HG02938 (cell line): ENCODE results near the gene ZDHHC1.
"Not testable (repeated sequence)": the region's sequence is repeated elsewhere in the genome, so short reads cannot be mapped to it uniquely, and the experiment has no call there.

Source experiments
- ATAC-seq: cut with Tn5 transposase; IDR thresholded peaks from one replicate; pipeline ENCODE4 v1.9.1; 2021; ENCODE audit warnings: mild to moderate bottlenecking, moderate library complexity; ENCODE audit not compliant: unreplicated experiment

Gene ZDHHC1

DNA sequence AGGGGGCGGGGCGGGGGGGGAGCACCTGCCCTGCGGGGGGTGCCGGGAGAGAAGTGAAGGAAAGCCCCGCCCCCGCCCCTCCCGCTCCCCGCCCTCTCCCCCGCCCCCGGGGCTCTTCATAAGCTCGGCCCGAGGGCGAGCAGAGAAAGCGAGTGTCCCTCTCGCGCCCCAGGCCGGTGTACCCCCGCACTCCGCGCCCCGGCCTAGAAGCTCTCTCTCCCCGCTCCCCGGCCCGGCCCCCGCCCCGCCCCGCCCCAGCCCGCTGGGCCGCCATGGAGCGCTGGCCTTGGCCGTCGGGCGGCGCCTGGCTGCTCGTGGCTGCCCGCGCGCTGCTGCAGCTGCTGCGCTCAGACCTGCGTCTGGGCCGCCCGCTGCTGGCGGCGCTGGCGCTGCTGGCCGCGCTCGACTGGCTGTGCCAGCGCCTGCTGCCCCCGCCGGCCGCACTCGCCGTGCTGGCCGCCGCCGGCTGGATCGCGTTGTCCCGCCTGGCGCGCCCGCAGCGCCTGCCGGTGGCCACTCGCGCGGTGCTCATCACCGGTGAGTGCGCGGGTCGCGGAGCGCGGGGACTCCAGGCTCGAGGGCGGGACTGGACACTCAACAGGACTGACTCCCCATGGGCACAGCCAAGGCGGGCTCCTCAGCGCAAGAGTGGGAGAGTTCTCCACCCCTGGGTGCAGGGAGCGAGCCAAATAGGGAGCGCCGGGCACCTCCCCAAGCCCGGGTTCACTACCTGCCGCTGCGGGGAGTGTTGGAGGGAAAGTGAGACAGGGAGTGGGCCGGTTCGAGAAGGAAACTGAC, 14.9 kb upstream of the ZDHHC1 start, which contains the start of gene HSD11B2:
Gene HSD11B2, plus strand, starts transcription at position 145 of the 798 bp plus-strand sequence. Its CDS starts 128 bp downstream, at position 273.
- ATAC-seq = no peak

- ATAC-seq = no peak
These were observed 14.3 kb upstream of the ZDHHC1 start for GRCh38 chr16:67430504-67430976.

GRCh38 chr16:67429799-67430503, 13.7 kb upstream of the ZDHHC1 start:
- ATAC-seq = no peak

GRCh38 chr16:67429053-67429798, 12.9 kb upstream of the ZDHHC1 start:
- no peak for ATAC-seq

GRCh38 chr16:67428146-67428731, 12.0 kb upstream of the ZDHHC1 start:
- no peak for ATAC-seq

- ATAC-seq = no peak
These were observed 10.7 kb upstream of the ZDHHC1 start for GRCh38 chr16:67426950-67427349.

- ATAC-seq = no peak
These were observed 9.7 kb upstream of the ZDHHC1 start for GRCh38 chr16:67426022-67426421.

- no peak for ATAC-seq
These were observed 9.3 kb upstream of the ZDHHC1 start for GRCh38 chr16:67425580-67425979.

DNA sequence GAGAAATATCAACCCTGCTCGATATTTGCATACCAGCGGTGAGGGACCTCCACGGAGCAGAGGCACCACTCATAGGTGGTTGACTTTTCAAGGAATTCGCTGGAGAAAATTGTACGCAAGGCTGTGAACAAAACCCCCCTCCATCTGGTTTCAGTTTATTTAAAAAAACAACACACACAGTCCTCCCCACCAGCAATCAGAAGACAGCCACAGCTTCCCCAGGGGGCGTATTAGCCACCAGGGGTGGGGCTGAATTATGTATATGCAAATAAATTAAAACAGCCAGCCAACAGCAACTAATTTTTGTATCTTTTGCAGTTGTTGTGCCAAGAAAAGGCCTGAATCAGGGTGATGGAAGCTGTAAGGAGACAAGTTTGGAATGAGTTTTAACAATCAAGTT, 8.8 kb upstream of the ZDHHC1 start:
- no peak for ATAC-seq

DNA sequence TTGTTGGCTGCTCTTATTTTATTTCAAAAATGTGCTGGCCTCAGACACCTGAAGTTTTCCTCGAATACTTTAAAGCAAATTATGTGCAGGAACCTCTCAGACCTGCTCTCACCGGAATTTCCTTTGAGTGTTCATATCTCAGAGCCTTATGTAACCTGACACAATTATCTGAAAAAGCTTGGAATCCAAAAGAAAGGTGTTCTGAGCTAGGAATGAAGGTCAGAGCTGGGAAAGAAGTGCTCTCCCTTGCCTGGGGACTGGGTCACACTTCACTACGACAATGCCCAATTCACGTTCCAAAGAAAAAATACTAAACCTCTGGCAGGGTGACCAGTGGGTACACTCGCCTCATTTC, 8.0 kb upstream of the ZDHHC1 start:
- ATAC-seq = no peak

GRCh38 chr16:67423611-67424260, 7.5 kb upstream of the ZDHHC1 start:
- no peak for ATAC-seq

DNA sequence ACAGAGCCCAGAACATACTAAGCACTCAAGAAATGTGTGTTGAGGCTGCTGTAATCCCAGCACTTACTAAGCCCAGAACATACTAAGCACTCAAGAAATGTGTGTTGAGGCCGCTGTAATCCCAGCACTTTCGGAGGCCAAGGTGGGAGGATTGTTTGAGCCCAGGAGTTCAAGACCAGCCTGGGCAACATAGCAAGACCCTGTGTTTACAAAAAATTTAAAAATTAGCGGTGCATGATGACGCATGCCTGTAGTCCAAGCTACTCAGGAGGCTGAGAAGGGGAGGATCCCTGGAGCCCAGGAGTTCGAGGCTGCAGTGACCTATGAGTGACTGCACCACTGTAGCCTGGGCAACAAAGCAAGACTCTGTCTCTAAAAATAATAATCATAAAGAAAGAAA, 6.7 kb upstream of the ZDHHC1 start:
- no peak for ATAC-seq

DNA sequence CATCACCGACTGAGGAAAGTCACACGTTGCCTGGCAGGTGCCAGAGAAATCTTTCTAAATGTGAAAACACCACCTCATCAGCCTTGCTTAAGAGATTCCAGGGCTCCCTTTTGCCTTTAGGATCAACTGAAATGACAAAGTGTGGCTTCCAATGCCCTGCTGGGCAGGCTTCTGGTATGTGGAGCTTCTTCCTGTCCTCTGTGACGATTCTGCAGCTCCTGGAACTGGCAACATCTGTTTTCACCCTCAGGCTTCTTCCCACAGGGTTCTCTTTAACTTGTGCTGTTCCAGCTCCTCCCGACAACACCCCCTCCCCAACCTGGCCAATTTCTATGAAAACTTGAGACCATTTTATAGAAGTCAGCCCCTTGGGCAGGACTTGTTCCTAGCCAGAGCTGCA, 4.8 kb upstream of the ZDHHC1 start:
- ATAC-seq = no peak

- no peak for ATAC-seq
These were observed 3.7 kb upstream of the ZDHHC1 start for GRCh38 chr16:67419931-67420330.

DNA sequence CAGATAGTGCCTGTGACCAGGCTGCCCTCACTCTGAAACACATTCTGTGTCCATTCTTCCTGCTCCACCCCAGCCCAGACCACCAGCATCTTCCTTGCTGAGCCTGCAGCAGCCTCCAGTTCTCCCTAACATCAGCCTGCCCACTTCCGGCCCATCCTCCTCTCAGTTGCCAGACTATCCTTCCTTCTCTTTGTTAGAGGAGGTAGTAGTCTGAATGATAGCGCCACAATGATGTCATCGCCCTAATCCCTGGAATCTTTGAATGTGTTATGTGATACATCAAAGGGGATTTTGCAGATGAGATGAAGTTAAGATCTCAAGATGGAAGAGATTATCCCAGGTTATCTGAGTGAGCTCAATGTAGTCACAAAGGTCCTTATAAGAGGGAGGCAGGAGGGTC, 3.2 kb upstream of the ZDHHC1 start:
- no peak for ATAC-seq

DNA sequence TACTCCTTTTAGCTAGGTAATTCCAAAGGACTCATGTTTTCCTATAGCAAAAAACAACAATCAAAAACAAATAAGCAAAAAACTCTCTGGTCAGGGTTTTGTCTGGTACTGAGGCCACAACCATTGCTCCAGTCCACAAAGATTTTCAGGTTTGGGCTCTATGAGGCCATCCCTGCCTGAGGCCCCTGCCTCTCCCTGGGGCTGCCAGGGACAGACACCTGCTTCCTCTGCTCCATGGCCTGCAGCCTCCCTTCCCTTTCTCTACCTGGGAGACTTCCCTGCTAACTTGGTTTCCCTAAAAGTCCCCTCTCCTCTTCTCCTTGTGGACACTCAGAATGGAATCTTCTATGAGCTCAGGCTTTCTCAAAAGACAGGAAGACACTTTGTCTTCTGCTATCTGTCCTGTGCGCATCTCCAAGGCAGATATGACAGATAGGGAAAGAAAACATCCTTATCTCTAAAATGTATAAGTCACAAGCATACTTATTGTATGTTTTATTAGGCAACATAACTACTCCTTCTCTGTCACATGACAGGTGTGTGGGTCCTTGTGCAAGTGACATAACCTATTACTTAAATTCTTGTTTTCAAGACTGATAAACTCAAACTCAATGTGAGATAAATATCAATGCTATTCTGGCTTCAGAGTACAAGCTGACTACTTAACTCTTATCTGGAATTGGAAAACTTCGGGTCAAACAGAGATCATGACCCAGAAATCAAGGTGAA, 1.2 kb upstream of the ZDHHC1 start:
- ATAC-seq = no peak

- ATAC-seq = not testable (repeated sequence)
These were observed 856 bp downstream of the ZDHHC1 start for GRCh38 chr16:67415421-67415820.

DNA sequence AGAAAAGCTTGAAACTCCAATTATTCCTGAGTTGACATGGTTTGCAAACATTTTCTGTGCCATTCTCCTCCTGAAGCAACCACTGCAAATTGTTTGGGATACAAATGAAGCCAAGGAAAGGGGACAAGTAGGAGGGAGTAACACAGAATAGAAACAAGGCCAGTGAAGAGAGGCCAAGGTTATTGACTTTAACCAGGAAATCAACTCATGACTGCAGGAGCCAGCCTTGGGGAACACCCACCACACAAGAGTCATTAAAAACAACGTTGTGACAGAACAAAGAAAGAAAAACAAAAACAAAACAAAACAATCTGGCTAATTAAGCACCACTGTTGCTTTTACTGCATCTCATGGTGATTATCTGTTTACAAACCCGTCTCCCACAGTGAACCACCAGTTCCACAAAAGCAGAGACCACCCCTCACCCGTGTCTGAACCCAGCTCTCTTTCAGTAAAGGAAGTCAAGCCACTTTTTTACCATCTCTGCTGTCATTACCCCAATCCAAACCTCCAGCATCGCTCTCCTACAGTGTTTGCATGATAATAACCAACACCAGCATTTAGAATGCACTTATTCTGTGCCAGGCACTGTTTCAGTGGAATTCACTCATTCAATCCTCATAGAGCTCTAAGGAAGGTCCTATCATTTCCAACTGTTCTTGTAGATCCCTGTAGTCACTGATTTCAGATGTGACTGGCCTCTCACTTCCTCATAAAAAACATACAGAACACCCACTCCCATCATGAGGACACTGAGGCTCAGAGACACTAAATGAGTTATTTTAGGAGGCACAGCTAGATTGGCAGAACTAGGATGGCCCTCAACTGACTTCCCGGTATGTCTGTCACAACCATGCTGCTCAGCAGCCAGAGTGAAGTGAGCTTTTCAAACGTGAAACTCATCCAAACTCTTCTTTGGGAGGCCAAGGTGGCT, 2.0 kb downstream of the ZDHHC1 start:
- no peak for ATAC-seq

GRCh38 chr16:67412294-67412693, 4.0 kb downstream of the ZDHHC1 start:
- ATAC-seq = no peak
